Spleen (tissue), 13 donors: ENCODE data around the gene NAT10. TPM values are rescaled to one million over a fixed set of nuclear protein-coding genes. Genes with fewer than 3 reads are reported as not detected.

Experiments
- DNase-seq: peaks from one replicate; pipeline ENCODE4 v3.0.0-alpha.2; 2020
- H3K27ac ChIP-seq, 8 donors: fragments of 200-600 bp; sonication (generic) in 7 of 8; 1 replicate in 4 of 8; 2 replicates in 4 of 8; pipeline versions ENCODE4 v1.5.0 to v1.8.0; 2016 to 2021; ENCODE audit warnings: inconsistent platforms in 4 of 8, mild to moderate bottlenecking in 4 of 8, moderate library complexity in 1 of 8
- H3K27me3 ChIP-seq, 7 donors: fragments of 200-600 bp; sonication (generic) in 6 of 7; replicated peaks in 1 of 7; 1 replicate in 4 of 7; 2 replicates in 3 of 7; pipeline versions ENCODE4 v1.5.0 to v1.8.0; 2016 to 2021; ENCODE audit warnings: inconsistent platforms in 3 of 7, mild to moderate bottlenecking in 1 of 7
- H3K36me3 ChIP-seq, 6 donors: fragments of 200-600 bp; sonication (generic) in 5 of 6; 1 replicate in 4 of 6; 2 replicates in 2 of 6; pipeline versions ENCODE4 v1.5.0 to v1.8.0; 2016 to 2021; ENCODE audit warnings: inconsistent platforms in 2 of 6
- H3K4me1 ChIP-seq, 6 donors: fragments of 200-600 bp; sonication (generic) in 5 of 6; 1 replicate in 3 of 6; 2 replicates in 3 of 6; pipeline versions ENCODE4 v1.5.0 to v1.8.0; 2016 to 2021; ENCODE audit warnings: inconsistent platforms in 3 of 6
- H3K4me3 ChIP-seq, 8 donors: fragments of 200-600 bp; sonication (generic) in 7 of 8; 1 replicate in 4 of 8; 2 replicates in 4 of 8; pipeline versions ENCODE4 v1.5.0 to v1.8.0; 2016 to 2021; ENCODE audit warnings: inconsistent platforms in 4 of 8, mild to moderate bottlenecking in 4 of 8, moderate library complexity in 2 of 8
- H3K9me3 ChIP-seq, 8 donors: fragments of 200-600 bp; sonication (generic) in 7 of 8; 1 replicate in 4 of 8; 2 replicates in 4 of 8; pipeline versions ENCODE4 v1.5.0 to v1.8.0; 2016 to 2021; ENCODE audit warnings: inconsistent platforms in 4 of 8
- CTCF ChIP-seq, 11 experiments: fragments of 200-600 bp in 7 of 11; fragments of 450-650 bp in 4 of 11; sonication (generic) in 4 of 11; IDR thresholded peaks in 8 of 11; conservative IDR thresholded peaks in 3 of 11; 1 replicate in 7 of 11; 2 replicates in 4 of 11; pipeline versions ENCODE4 v1.4.0 to v1.8.0; 2016 to 2021; ENCODE audit warnings: antibody characterized with exemption in 11 of 11, inconsistent platforms in 4 of 11, mild to moderate bottlenecking in 1 of 11
- POLR2A ChIP-seq, 3 donors: fragments of 450-650 bp; IDR thresholded peaks; one replicate each; pipeline ENCODE4 v1.5.1; 2017; ENCODE audit warnings: antibody characterized with exemption in 3 of 3, mild to moderate bottlenecking in 1 of 3
- POLR2AphosphoS5 ChIP-seq, 3 donors: sonication (generic); formaldehyde crosslinking; IDR thresholded peaks; one replicate each; pipeline ENCODE4 v1.5.1; 2017; ENCODE audit warnings: antibody characterized with exemption in 3 of 3
- WGBS, 5 donors: extraction: QIAGEN DNeasy Blood & Tissue Kit in 3 of 5; methylation state at CpG; one replicate each; pipeline versions ENCODE4 v1.1.5 to v1.1.7; 2013 to 2018; 5-methylcytosine and 5-hydroxymethylcytosine counted together
- intact Hi-C: fragments of 100-400 bp; cut with DNase I; formaldehyde crosslinking; loops from one replicate; pipeline ENCODE4 v1.15.0; 2023; ENCODE audit warnings: low total_unique reads
- long read RNA-seq, 2 donors: transcript quantifications; one replicate each; lab custom pipeline, GENCODE V29; 2026
- polyA plus RNA-seq, 3 donors: library from polyadenylated mRNA; stranded (reverse); fragments of 200-250 nt; gene quantifications; one replicate each; pipeline ENCODE4 v1.2.1, GENCODE V29; 2013
- total RNA-seq, 7 donors: library from RNA; depleted of rRNA in 3 of 7; stranded (reverse); fragments of >200 nt in 3 of 7; fragmentation: NEBNext Ultra II Directional in 4 of 7; extraction: Animal tissue kit (Norgen Biotek cat#: 25700) in 4 of 7; gene quantifications; one replicate each; pipeline versions ENCODE4 v1.1.0 to v1.2.1, GENCODE V29; 2016 to 2021
- donor health status: healthy with polysubstance abuse.
- donor health status: DM: no; HTN: no; CAD: no; lungs with moderate emphysema.
- donor health status: DM: no; HTN: no; CAD: no.
- donor health status: Bipolar disorder and iron deficiency.
- donor health status: healthy.
- donor health status: DM: no; HTN: no; CAD: no.
- donor health status: DM: yes; HTN: yes; CAD: no.

Gene NAT10
- total RNA-seq: 10 to 100 TPM; 27.6 to 64.5 (median 45.4) TPM
- 10 to 100 TPM; 31.4 to 37.3 (median 37.3) TPM for polyA plus RNA-seq
- long read RNA-seq, donor 1, full-length matches to known transcripts: 2 of 21 reads
- long read RNA-seq, donor 1, partial matches to known transcripts: 19 of 21 reads
- long read RNA-seq, donor 1, other reads (novel, unspliced or antisense): 0 of 21 reads
- long read RNA-seq, donor 2, full-length matches to known transcripts: 4 of 9 reads
- long read RNA-seq, donor 2, partial matches to known transcripts: 5 of 9 reads
- long read RNA-seq, donor 2, other reads (novel, unspliced or antisense): 0 of 9 reads

DNA sequence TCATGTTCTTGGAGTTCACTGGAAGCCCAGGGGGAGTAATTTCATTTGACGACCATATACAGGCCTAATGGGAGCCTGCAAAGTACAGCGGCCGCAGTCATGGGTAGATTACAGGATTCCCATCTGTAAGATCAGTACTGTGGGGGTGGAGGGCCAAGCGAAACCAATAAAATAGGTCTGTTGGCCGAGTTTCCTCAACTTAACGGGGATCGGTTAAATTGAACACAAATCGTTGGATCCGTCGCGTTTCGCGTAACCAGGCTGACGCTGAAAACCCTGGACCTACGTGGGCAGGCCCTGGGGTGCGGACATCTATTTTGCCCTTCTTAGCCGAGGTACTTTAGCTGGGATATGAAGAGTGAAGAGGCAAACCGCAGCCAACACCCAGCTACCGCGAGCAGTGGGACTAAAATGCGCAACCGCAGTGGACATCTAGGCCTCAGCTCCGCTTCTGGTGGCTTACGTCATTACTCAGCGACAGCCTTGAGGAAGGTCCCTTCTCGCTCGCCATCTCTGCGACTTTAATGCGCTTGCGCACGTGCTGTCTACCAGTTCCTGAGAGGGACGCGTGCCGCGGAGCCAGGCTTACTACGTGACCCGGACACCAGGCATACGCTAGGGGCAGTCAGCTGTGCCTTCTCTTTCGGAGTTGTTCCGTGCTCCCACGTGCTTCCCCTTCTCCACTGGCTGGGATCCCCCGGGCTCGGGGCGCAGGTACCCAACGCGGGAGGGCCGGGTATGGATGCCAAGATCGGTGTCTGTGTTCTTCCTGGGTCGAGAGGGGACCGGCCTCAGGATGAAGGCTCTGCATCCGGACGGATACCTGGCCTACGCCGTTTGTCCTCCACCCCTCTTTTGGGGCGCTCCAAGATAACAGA is at the start of gene NAT10:
TSS of gene NAT10 (plus strand) at position 551 of the 878 bp plus-strand sequence. CDS start 2,597 bp downstream, outside the sequence.
- Histone ChIP-seq H3K27ac (peak within 1 kb of the TSS; percentile 94 to 97 (median 94)), H3K36me3 (peaks cover 0 to 57% (median 31%) of the 10 kb centered on the region in 6 donors), H3K9me3 (no peaks in the 10 kb centered on the region), H3K27me3 (no peaks in the 10 kb centered on the region), H3K4me3 (peak within 1 kb of the TSS; percentile 84 to 98 (median 96)), H3K4me1 (peaks cover 11 to 50% (median 36%) of the 10 kb centered on the region in 6 donors)
- 0% methylated on average over 47 to 55 of the region's 55 CpGs for WGBS, 5 donors
- peak; percentile 97 to 99 (median 98) for TF ChIP-seq POLR2AphosphoS5 (IDR thresholded peaks at IDR 0.05)
- TF ChIP-seq POLR2A (IDR thresholded peaks at IDR 0.05): peak; percentile 37 to 94 (median 70)
- peak in 6 of 11 experiments; percentile 23 to 49 (median 33) for TF ChIP-seq CTCF (IDR thresholded peaks at IDR 0.05 in 8 of 11, conservative IDR thresholded peaks at IDR 0.05 in 3 of 11)
- intact Hi-C loops: no loop called here
- DNase-seq: peak; percentile 98

DNA sequence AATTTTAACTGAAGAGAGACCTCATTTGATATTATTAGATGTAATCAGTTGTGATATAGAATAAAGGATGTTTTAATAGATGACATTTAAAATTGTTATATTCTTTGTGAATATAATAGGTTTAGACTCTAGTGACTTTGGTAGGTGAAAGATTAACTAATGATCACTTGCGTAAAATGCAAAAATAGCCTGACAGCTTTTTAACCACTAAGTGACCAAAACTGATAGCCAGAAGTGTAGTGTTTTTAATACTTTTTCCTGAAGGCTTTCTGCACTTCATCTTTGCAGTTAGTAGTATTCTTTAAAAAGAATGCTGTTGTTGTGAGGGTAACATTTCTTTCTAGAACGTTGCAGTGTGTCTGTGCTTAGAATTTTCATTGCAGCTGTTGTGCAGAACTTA is 48.8 kb upstream of the NAT10 start:
- H3K27me3 ChIP-seq: no peaks in the 10 kb centered on the region
- WGBS, 5 donors: 31 to 44% (median 38%) methylated on average over 2 of the region's 2 CpGs

GRCh38 chr11:34063061-34063795 is 42.2 kb upstream of the NAT10 start:
- H3K27ac ChIP-seq: peak overlapping the region in 1 of 8 donors; percentile 3
- 78 to 89% (median 86%) methylated on average over 2 of the region's 2 CpGs for WGBS, 5 donors
- H3K9me3 ChIP-seq: no peaks in the 10 kb centered on the region
- H3K4me1 ChIP-seq: peaks cover 40 to 100% (median 86%) of the 10 kb centered on the region in 6 donors
- peaks cover 0 to 62% (median 11%) of the 10 kb centered on the region in 6 donors for H3K36me3 ChIP-seq
- intact Hi-C loops: no loop called here
- H3K4me3 ChIP-seq: no peak overlapping the region
- H3K27me3 ChIP-seq: no peaks in the 10 kb centered on the region
- no peak for TF ChIP-seq POLR2A (IDR thresholded peaks at IDR 0.05)
- no peak for TF ChIP-seq CTCF (IDR thresholded peaks at IDR 0.05 in 8 of 11, conservative IDR thresholded peaks at IDR 0.05 in 3 of 11)
- no peak for TF ChIP-seq POLR2AphosphoS5 (IDR thresholded peaks at IDR 0.05)
- no peak for DNase-seq

More for the DNA sequence above, 48.8 kb upstream of the NAT10 start:
- intact Hi-C loops: no loop called here
- Histone ChIP-seq H3K36me3 (peaks cover 0 to 45% (median 9%) of the 10 kb centered on the region in 6 donors), H3K4me1 (peaks cover 64 to 89% (median 78%) of the 10 kb centered on the region in 6 donors), H3K27ac (no peak overlapping the region), H3K4me3 (no peak overlapping the region), H3K9me3 (no peaks in the 10 kb centered on the region)
- no peak for DNase-seq
- TF ChIP-seq POLR2AphosphoS5 (IDR thresholded peaks at IDR 0.05) (no peak), POLR2A (IDR thresholded peaks at IDR 0.05) (no peak), CTCF (IDR thresholded peaks at IDR 0.05 in 8 of 11, conservative IDR thresholded peaks at IDR 0.05 in 3 of 11) (no peak)
